ENCODE measurements around the gene PISD. TPM values are rescaled to one million over a fixed set of nuclear protein-coding genes. Genes with fewer than 3 reads are reported as not detected.

Gene PISD
- total RNA-seq, 2 experiments from 2014 or later, result 34.7 to 40.0 TPM

DNA sequence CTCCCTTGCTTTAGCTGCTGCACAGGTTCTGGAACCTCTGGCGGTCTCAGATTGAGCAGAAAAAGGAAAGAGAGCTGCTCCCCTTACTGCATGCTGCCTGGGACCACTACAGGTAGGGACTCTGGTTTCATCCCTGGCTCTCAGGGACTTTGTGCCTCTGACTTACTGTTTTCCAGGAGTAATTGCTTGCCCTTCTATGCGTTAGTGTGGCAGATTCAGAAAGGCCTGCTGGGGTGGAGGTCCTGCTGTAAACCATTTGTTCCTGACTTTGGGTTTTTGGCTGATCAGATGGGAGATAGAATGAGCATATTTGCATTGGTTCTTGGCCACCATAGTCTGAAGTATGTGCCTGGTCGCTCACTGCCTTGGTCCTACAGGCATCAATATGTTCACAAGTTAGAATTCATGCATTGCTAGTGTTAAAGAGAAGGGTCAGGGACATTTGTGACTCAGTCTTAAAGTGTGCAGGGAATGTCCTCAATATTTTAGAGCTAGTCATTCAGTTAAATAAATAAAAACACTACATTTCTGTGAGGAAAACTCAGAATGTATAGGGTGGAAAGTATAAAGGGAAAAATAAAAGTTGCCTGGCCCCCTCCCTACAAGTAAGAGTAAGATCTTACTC lies 78.0 kb downstream of the PISD start:
- CTCF ChIA-PET, result interaction anchor here (0.6 to 2.7 kb wide), 9 partner anchors 9 to 388 kb away, joined by 3 to 8 read pairs (median 3); no protein-coding TSS in a partner anchor
- no peak for DNase-seq
- Mint-ChIP-seq H3K4me1 (peaks cover 51% of the 10 kb centered on the region), H3K4me3 (no peak overlapping the region), H3K36me3 (peaks cover 56% of the 10 kb centered on the region), H3K27me3 (no peaks in the 10 kb centered on the region), H3K27ac (peak overlapping the region; percentile 20), H3K9me3 (ENCODE audit: low read depth) (no peaks in the 10 kb centered on the region)
- no peak for ATAC-seq

DNA sequence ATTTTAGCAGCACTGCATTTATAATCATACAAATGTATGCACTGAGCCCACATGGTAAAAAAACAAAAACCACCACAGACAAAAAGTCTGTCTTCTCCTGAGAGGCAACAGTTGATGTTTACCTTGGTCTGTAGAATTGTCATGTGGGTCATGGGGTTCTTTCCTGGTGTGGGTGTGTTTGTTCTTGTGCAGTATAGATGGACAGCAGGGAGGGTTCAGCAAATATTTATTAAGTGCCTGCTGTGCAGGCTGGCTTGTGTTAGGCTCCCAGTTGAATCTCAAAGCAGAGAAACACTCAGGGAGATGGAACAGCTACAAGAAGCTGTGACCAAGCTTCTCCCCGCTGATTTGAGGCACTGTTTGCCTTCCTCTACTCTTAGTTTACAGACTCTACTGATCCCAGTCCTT lies 82.2 kb downstream of the PISD start:
- no peak overlapping the region for H3K27ac Mint-ChIP-seq
- CTCF ChIA-PET, result interaction anchor here (1.3 to 1.7 kb wide), 2 partner anchors 36 to 51 kb away, joined by 3 read pairs; no protein-coding TSS in a partner anchor
- no peak for ATAC-seq
- H3K4me1 Mint-ChIP-seq, result peaks cover 29% of the 10 kb centered on the region
- H3K4me3 Mint-ChIP-seq, result no peak overlapping the region
- no peaks in the 10 kb centered on the region for H3K27me3 Mint-ChIP-seq
- H3K36me3 Mint-ChIP-seq, result peaks cover 39% of the 10 kb centered on the region
- H3K9me3 Mint-ChIP-seq (ENCODE audit: low read depth), result no peaks in the 10 kb centered on the region
- DNase-seq, result no peak

DNA sequence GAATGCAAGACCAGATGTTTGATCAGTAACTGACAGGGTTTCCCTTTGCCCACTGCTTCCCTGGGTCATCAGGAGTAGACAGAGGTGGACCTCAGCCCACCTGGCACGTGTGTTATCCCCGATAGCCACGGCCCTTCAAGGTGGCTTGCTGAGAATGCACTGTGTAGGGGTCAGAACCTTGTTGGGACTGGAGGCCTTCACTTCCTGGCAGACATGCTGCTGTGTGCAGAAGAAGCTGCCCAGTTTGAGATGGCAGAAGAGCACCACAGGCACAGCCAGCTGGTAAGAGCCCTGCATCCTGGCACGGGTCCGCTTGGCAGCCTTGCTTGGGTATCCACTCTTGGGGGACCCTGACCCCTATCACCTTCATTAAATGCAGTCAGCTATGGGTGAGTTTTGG lies 83.8 kb downstream of the PISD start:
- peaks cover 29% of the 10 kb centered on the region for H3K36me3 Mint-ChIP-seq
- H3K4me1 Mint-ChIP-seq, result peaks cover 12% of the 10 kb centered on the region
- DNase-seq (no peak), ATAC-seq (no peak)
- H3K27ac Mint-ChIP-seq, result no peak overlapping the region
- H3K9me3 Mint-ChIP-seq (ENCODE audit: low read depth), result no peaks in the 10 kb centered on the region
- H3K4me3 Mint-ChIP-seq, result no peak overlapping the region
- H3K27me3 Mint-ChIP-seq, result no peaks in the 10 kb centered on the region
- CTCF ChIA-PET, result no interaction called here

DNA sequence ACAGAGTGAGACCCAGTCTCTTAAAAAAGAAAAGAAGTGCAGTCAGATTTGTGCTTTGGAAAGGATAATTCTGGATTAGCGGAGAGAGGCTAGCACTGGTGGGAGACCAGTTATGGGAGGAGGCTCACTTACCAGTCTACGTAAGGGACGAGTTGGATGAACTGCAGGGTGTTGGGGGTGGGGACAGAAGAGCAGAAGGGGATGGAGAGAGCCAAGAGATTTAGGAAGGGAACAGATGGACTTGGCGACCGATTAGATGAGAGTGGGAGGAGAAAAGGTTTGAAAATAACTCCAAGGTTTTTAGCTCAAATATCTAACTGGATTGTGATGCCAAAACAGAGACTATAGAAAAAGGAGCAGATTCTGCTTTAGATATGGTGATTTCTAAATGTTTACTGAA lies 84.3 kb downstream of the PISD start:
- Mint-ChIP-seq H3K27me3 (no peaks in the 10 kb centered on the region), H3K36me3 (peaks cover 31% of the 10 kb centered on the region), H3K27ac (peak overlapping the region; percentile 1), H3K4me1 (peaks cover 9% of the 10 kb centered on the region), H3K4me3 (no peak overlapping the region), H3K9me3 (ENCODE audit: low read depth) (no peaks in the 10 kb centered on the region)
- CTCF ChIA-PET, result no interaction called here
- DNase-seq (no peak), ATAC-seq (no peak)

DNA sequence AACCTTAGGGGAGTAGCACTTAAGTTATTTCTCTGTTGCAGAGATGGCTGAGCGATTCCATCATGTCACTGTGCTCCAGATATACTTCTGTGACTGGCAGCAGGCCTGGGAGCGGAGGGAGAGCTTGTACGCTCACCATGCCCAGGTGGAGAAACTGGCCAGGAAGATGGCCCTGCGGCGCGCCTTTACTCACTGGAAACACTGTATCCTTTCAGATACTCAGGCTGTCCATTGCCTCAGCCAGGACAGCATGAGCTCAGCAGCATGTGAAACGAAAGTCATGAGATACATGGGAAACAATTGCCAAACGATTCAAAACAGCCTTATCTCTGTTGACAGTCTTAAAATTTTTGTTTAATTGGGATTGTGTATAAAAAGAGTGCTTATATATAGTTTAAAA lies 86.8 kb downstream of the PISD start:
- CTCF ChIA-PET, result interaction anchor here (0.7 to 1.2 kb wide), 2 partner anchors 9 to 55 kb away, joined by 3 to 4 read pairs; no protein-coding TSS in a partner anchor
- Mint-ChIP-seq H3K4me3 (no peak overlapping the region), H3K36me3 (peaks cover 33% of the 10 kb centered on the region), H3K4me1 (peaks cover 5% of the 10 kb centered on the region), H3K27ac (no peak overlapping the region), H3K27me3 (no peaks in the 10 kb centered on the region), H3K9me3 (ENCODE audit: low read depth) (no peaks in the 10 kb centered on the region)
- ATAC-seq, result no peak
- no peak for DNase-seq

DNA sequence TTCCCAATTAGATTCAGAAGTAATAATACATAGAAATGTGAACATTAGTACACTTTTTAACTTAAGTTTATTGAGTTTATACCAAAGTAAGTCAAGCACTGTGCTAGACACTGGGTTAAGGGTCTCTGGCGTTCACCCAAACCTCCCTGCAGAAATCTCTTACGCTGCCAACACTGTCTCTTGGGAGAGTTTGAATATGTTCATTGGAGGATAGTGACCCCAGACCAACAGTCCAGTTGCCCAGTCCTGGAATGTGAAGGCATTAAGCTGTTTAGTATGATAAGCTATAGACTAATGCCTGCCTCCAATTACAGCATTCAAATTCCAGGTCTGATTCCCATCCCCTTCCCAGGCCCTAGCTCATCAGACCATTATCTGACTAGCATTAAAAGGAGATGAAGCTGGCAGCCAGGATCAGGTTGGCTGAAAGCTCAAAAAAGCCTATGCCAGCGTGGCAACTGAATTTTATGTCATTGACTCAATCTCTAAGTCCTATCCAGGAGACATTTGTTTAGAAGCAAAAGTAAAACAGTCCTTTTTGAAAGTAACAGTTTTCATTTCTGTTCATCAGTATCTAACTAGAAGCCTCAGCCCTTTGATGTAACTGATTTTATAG lies 87.9 kb downstream of the PISD start:
- DNase-seq (no peak), ATAC-seq (no peak)
- no peaks in the 10 kb centered on the region for H3K9me3 Mint-ChIP-seq (ENCODE audit: low read depth)
- CTCF ChIA-PET, result interaction anchor here (1.2 kb wide), 1 partner anchor 56 kb away, joined by 4 read pairs; no protein-coding TSS in a partner anchor
- peaks cover 30% of the 10 kb centered on the region for H3K36me3 Mint-ChIP-seq
- peaks cover 7% of the 10 kb centered on the region for H3K4me1 Mint-ChIP-seq
- no peak overlapping the region for H3K27ac Mint-ChIP-seq
- H3K4me3 Mint-ChIP-seq, result no peak overlapping the region
- no peaks in the 10 kb centered on the region for H3K27me3 Mint-ChIP-seq

DNA sequence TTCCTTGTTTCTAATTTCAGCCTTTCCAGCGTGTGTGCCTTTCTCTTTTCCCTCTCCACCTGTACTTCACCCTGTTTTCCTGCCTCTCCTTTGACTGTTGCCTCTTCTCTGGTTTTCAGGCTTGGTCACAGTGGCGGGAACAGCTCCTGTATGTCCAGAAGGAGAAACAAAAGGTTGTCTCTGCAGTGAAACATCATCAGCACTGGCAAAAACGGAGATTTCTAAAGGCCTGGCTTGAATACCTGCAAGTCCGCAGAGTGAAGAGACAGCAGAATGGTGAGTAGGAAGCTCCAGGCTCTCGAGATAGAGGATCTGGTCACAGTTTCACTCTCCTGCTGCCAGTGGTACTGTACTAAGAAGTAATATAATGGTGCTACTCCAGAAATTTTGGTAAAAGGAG lies 89.1 kb downstream of the PISD start:
- Mint-ChIP-seq H3K9me3 (ENCODE audit: low read depth) (no peaks in the 10 kb centered on the region), H3K27ac (no peak overlapping the region), H3K4me1 (peaks cover 7% of the 10 kb centered on the region), H3K36me3 (peaks cover 30% of the 10 kb centered on the region), H3K27me3 (no peaks in the 10 kb centered on the region), H3K4me3 (no peak overlapping the region)
- DNase-seq (no peak), ATAC-seq (no peak)
- CTCF ChIA-PET, result interaction anchor here (1.0 to 4.1 kb wide), 2 partner anchors 16 to 61 kb away, joined by 6 to 14 read pairs; no protein-coding TSS in a partner anchor

DNA sequence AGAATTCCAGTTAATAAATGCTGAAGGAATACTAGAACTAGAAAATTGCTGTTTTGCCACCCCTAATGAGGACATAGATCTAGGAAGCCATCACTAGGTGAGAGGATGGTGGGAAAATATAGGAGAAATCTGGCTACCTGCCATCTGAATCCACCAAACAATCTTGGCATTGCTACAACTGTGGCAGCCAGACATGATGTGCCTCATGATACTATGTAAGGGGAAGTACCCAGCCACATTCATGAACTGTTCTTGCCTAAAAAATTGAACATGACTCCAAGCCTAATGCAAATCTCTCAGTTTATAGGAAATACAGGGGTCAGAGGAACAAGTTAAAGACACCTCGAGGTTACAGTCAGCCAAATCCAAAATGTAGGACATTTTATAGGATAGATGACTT lies 92.9 kb downstream of the PISD start:
- Mint-ChIP-seq H3K4me3 (no peak overlapping the region), H3K27me3 (no peaks in the 10 kb centered on the region), H3K9me3 (ENCODE audit: low read depth) (no peaks in the 10 kb centered on the region), H3K4me1 (peaks cover 7% of the 10 kb centered on the region), H3K27ac (no peak overlapping the region), H3K36me3 (peaks cover 27% of the 10 kb centered on the region)
- CTCF ChIA-PET, result interaction anchor here (0.5 to 2.6 kb wide), 2 partner anchors 8 to 23 kb away, joined by 3 to 8 read pairs; no protein-coding TSS in a partner anchor
- ATAC-seq (no peak), DNase-seq (no peak)

Small RNA genes lying within 50 kb of the gene (microRNA-seq; reads per million reads assigned to microRNA genes)
- not detected for gene MIR7109

Other genes starting within 250 kb of the PISD start
- 10 to 100 TPM; 39.1 to 50.4 TPM for gene EIF4ENIF1, start 172.4 kb downstream of the PISD start, total RNA-seq
- gene SFI1, start 165.7 kb downstream of the PISD start, total RNA-seq, result 100 to 1,000 TPM; 150 to 192 TPM
- gene PRR14L, start 87.9 kb upstream of the PISD start, total RNA-seq, result 10 to 100 TPM; 62.2 to 78.4 TPM
- gene DEPDC5, start 91.8 kb upstream of the PISD start, total RNA-seq, result 10 to 100 TPM; 45.7 to 50.3 TPM